ENCODE measurements around the gene ANXA11.

The ANXA11 gene

GRCh38 chr10:80187465-80188409 lies 17.6 kb downstream of the ANXA11 start:
- DNase-seq: no peak

GRCh38 chr10:80187060-80187459 lies 18.3 kb downstream of the ANXA11 start:
- no peak for DNase-seq

- DNase-seq: no peak
These were observed 18.8 kb downstream of the ANXA11 start for GRCh38 chr10:80186364-80187012.

GRCh38 chr10:80185578-80186299 lies 19.6 kb downstream of the ANXA11 start:
- no peak for DNase-seq

- no peak for DNase-seq
These were observed 21.0 kb downstream of the ANXA11 start for GRCh38 chr10:80184291-80184690.

GRCh38 chr10:80183436-80183835 lies 21.9 kb downstream of the ANXA11 start:
- DNase-seq: no peak

GRCh38 chr10:80182986-80183385 lies 22.4 kb downstream of the ANXA11 start:
- DNase-seq: no peak

GRCh38 chr10:80177781-80178636 lies 27.3 kb downstream of the ANXA11 start:
- no peak for DNase-seq

- DNase-seq: no peak
These were observed 28.8 kb downstream of the ANXA11 start for GRCh38 chr10:80176526-80176925.

- DNase-seq: no peak
These were observed 30.5 kb downstream of the ANXA11 start for GRCh38 chr10:80174641-80175395.

GRCh38 chr10:80173466-80173865 lies 31.9 kb downstream of the ANXA11 start:
- no peak for DNase-seq

- DNase-seq: no peak
These were observed 32.4 kb downstream of the ANXA11 start for GRCh38 chr10:80172896-80173295.

GRCh38 chr10:80171248-80171660 lies 34.1 kb downstream of the ANXA11 start:
- DNase-seq: no peak

- DNase-seq: no peak
These were observed 34.7 kb downstream of the ANXA11 start for GRCh38 chr10:80170641-80171040.

- DNase-seq: no peak
These were observed 35.3 kb downstream of the ANXA11 start for GRCh38 chr10:80170026-80170425.

- no peak for DNase-seq
These were observed 36.5 kb downstream of the ANXA11 start for GRCh38 chr10:80168679-80169380.

GRCh38 chr10:80168162-80168511 lies 37.2 kb downstream of the ANXA11 start:
- DNase-seq: no peak

- DNase-seq: no peak
These were observed 37.7 kb downstream of the ANXA11 start for GRCh38 chr10:80167471-80168161.

GRCh38 chr10:80166581-80167470 lies 38.5 kb downstream of the ANXA11 start:
- no peak for DNase-seq

All from NCI-H446 (cell line).